B cell (primary cell): Measurements from ENCODE around the gene SFMBT1. TPM values are rescaled to one million over a fixed set of nuclear protein-coding genes. Genes with fewer than 3 reads are reported as not detected.

Source experiments
- ATAC-seq: fragments of 200-7000 bp; cut with Tn5 transposase; one replicate; pipeline ENCODE4 v1.10.0; 2021; ENCODE audit warnings: low read depth, mild to moderate bottlenecking, moderate number of reproducible peaks, moderate library complexity
- CTCF ChIA-PET: fragments of 350-600 bp; sonication (Branson Sonifier 250); formaldehyde crosslinking; loops from one replicate; lab custom pipeline; 2021; ENCODE audit warnings: antibody characterized with exemption, inconsistent platforms; lab: Charles Lee
- POLR2A ChIA-PET: fragments of 350-600 bp; sonication (Branson Sonifier 250); formaldehyde crosslinking; loops from one replicate; lab custom pipeline; 2021; ENCODE audit warnings: antibody characterized with exemption; lab: Charles Lee
- DNase-seq: peaks from one replicate; pipeline ENCODE4 v3.0.0; 2013
- H2AFZ ChIP-seq: 2 replicates; pipeline ENCODE4 v1.6.1; 2012; ENCODE audit warnings: mild to moderate bottlenecking, low read depth, low read length; ENCODE audit not compliant: insufficient read depth, poor library complexity, severe bottlenecking
- H3K27ac ChIP-seq, 2 donors: 1 replicate in 1 of 2; 2 replicates in 1 of 2; pipeline ENCODE4 v1.5.1; 2012 to 2013; ENCODE audit warnings: low read length in 2 of 2, mild to moderate bottlenecking in 2 of 2, moderate library complexity in 1 of 2
- H3K27me3 ChIP-seq, 4 experiments: fragments of 200-600 bp in 1 of 4; sonication (generic) in 1 of 4; replicated peaks in 1 of 4; 1 replicate in 2 of 4; 2 replicates in 2 of 4; pipeline versions ENCODE4 v1.6.1 to v1.7.0; 2013 to 2016; ENCODE audit warnings: low read length in 3 of 4, mild to moderate bottlenecking in 2 of 4, mixed read lengths in 1 of 4, moderate library complexity in 1 of 4; ENCODE audit not compliant: insufficient read depth in 4 of 4, control insufficient read depth in 3 of 4; ENCODE audit errors: control extremely low read depth in 1 of 4
- H3K36me3 ChIP-seq, 2 experiments: replicated peaks in 1 of 2; 1 replicate in 1 of 2; 2 replicates in 1 of 2; pipeline versions ENCODE4 v1.6.1 to v1.7.1; 2013; ENCODE audit warnings: low read length in 1 of 2; ENCODE audit not compliant: insufficient read depth in 2 of 2, control insufficient read depth in 1 of 2; ENCODE audit errors: control extremely low read depth in 1 of 2, extremely low read depth in 1 of 2
- H3K4me1 ChIP-seq, 2 donors: fragments of 200-600 bp in 1 of 2; sonication (generic) in 1 of 2; 1 replicate in 1 of 2; 2 replicates in 1 of 2; pipeline versions ENCODE4 v1.5.1 to v1.6.1; 2013 to 2017; ENCODE audit warnings: low read length in 2 of 2; ENCODE audit not compliant: control insufficient read depth in 2 of 2, insufficient read depth in 2 of 2
- H3K4me2 ChIP-seq: replicated peaks from 2 replicates; pipeline ENCODE3; 2012; ENCODE audit warnings: mild to moderate bottlenecking, low read depth, low read length; ENCODE audit not compliant: poor library complexity, severe bottlenecking
- H3K4me3 ChIP-seq, 5 experiments: fragments of 200-600 bp in 1 of 5; sonication (generic) in 1 of 5; 1 replicate in 3 of 5; 2 replicates in 2 of 5; pipeline versions ENCODE4 v1.5.1 to v1.7.0; 2011 to 2016; ENCODE audit warnings: low read length in 4 of 5, mild to moderate bottlenecking in 4 of 5, low read depth in 2 of 5, control low read depth in 1 of 5, moderate library complexity in 1 of 5; ENCODE audit not compliant: insufficient read depth in 1 of 5; ENCODE audit errors: control extremely low read depth in 1 of 5, extremely low read depth in 1 of 5
- H3K79me2 ChIP-seq: fragments of 200-600 bp; sonication (generic); one replicate; pipeline ENCODE4 v1.6.0; 2016; ENCODE audit warnings: low read length; ENCODE audit not compliant: control insufficient read depth, insufficient read depth
- H3K9ac ChIP-seq: fragments of 200-600 bp; sonication (generic); 2 replicates; pipeline ENCODE4 v1.6.1; 2017; ENCODE audit warnings: mild to moderate bottlenecking, low read length, moderate library complexity
- H3K9me3 ChIP-seq, 3 donors: one replicate each; pipeline versions ENCODE4 v1.6.1 to v1.7.1; 2013; ENCODE audit warnings: low read length in 2 of 3; ENCODE audit not compliant: control insufficient read depth in 2 of 3, insufficient read depth in 1 of 3; ENCODE audit errors: control extremely low read depth in 1 of 3
- H4K20me1 ChIP-seq: 2 replicates; pipeline ENCODE4 v1.6.0; 2012; ENCODE audit warnings: mild to moderate bottlenecking, low read length; ENCODE audit not compliant: insufficient read depth, control insufficient read depth, poor library complexity, severe bottlenecking
- H3K27ac Mint-ChIP-seq: one replicate; pipeline ENCODE4 v1.8.0; 2021; ENCODE audit warnings: mixed read lengths
- H3K27me3 Mint-ChIP-seq: one replicate; pipeline ENCODE4 v1.8.0; 2021; ENCODE audit warnings: mixed read lengths
- H3K4me1 Mint-ChIP-seq: one replicate; pipeline ENCODE4 v1.8.0; 2021; ENCODE audit warnings: mixed read lengths
- H3K4me3 Mint-ChIP-seq: one replicate; pipeline ENCODE4 v1.8.0; 2021; ENCODE audit warnings: mixed read lengths
- H3K9me3 Mint-ChIP-seq: one replicate; pipeline ENCODE4 v1.8.0; 2022; ENCODE audit warnings: mixed read lengths; ENCODE audit not compliant: insufficient read depth
- EZH2 ChIP-seq: IDR thresholded peaks from 2 replicates; pipeline ENCODE4 v1.6.1; 2012; ENCODE audit warnings: borderline replicate concordance, low read depth, mild to moderate bottlenecking, moderate library complexity, low read length; ENCODE audit not compliant: insufficient read depth, poor library complexity, severe bottlenecking
- WGBS: methylation state at CpG from one replicate; pipeline ENCODE4 v1.1.5; 2013; ENCODE audit warnings: missing lambda C conversion rate; ENCODE audit not compliant: insufficient coverage; 5-methylcytosine and 5-hydroxymethylcytosine counted together
- intact Hi-C: fragments of 100-400 bp; cut with micrococcal nuclease; formaldehyde crosslinking; loops from one replicate; pipeline ENCODE4 v1.10.0; 2022
- polyA plus RNA-seq: library from polyadenylated mRNA; depleted of rRNA; stranded (reverse); fragments of >200 nt; gene quantifications from 2 replicates; pipeline ENCODE4 v1.2.3, GENCODE V29; 2012
- total RNA-seq, 2 donors: library from RNA; stranded (reverse); fragments of 120-200 nt in 1 of 2; gene quantifications; 1 replicate in 1 of 2; 2 replicates in 1 of 2; pipeline versions ENCODE4 v1.2.3 to v1.2.4, GENCODE V29; 2013 to 2022
- TF ChIP-seq, protein P1 (sequence below): fragments of 200-600 bp; IDR thresholded peaks from one replicate; pipeline ENCODE4 v1.8.0; 2022; ENCODE audit warnings: antibody characterized with exemption, mild to moderate bottlenecking

SFMBT1 gene
- total and polyA plus RNA-seq, 2 donors (not counting 1 experiment from before 2014, with no cell fraction given), result 9.9 to 55.8 TPM

DNA sequence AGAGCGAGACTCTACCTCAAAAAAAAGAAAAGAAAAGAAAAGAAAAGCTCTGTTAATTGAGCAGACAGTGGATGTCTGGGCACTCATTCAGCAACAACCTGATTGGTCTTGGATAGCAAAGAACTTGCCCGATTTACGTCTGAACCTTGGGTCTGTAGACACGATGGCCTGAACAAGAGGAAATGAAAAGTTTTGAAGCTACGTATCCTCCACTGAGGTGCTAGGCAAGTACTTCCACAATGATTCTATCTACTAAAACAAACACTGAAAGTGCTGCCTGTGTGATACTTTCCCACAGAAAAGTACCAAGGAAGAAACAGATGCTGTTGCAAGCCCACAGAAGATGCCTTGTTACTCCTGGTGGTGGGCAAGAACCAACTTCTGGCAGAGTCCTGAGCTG, 189.2 kb downstream of the SFMBT1 start:
- TF ChIP-seq, protein P1, sequence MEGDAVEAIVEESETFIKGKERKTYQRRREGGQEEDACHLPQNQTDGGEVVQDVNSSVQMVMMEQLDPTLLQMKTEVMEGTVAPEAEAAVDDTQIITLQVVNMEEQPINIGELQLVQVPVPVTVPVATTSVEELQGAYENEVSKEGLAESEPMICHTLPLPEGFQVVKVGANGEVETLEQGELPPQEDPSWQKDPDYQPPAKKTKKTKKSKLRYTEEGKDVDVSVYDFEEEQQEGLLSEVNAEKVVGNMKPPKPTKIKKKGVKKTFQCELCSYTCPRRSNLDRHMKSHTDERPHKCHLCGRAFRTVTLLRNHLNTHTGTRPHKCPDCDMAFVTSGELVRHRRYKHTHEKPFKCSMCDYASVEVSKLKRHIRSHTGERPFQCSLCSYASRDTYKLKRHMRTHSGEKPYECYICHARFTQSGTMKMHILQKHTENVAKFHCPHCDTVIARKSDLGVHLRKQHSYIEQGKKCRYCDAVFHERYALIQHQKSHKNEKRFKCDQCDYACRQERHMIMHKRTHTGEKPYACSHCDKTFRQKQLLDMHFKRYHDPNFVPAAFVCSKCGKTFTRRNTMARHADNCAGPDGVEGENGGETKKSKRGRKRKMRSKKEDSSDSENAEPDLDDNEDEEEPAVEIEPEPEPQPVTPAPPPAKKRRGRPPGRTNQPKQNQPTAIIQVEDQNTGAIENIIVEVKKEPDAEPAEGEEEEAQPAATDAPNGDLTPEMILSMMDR, result no peak
- no peak for TF ChIP-seq EZH2
- Mint-ChIP-seq H3K27me3 (no peaks in the 10 kb centered on the region), H3K27ac (no peak overlapping the region), H3K4me3 (no peak overlapping the region), H3K9me3 (no peaks in the 10 kb centered on the region), H3K4me1 (no peaks in the 10 kb centered on the region)
- no peaks in the 10 kb centered on the region for H4K20me1 ChIP-seq
- H3K4me2 ChIP-seq, result no peak overlapping the region
- ATAC-seq (no peak), DNase-seq (no peak)
- intact Hi-C loops, result no loop called here
- 87% methylated on average over 3 of the region's 5 CpGs for WGBS
- POLR2A ChIA-PET, result no interaction called here
- H3K9me3 ChIP-seq, result no peaks in the 10 kb centered on the region
- no peaks in the 10 kb centered on the region for H3K4me1 ChIP-seq
- CTCF ChIA-PET, result no interaction called here
- H3K36me3 ChIP-seq, result peaks cover 0 to 14% of the 10 kb centered on the region in 2 experiments
- no peak overlapping the region for H2AFZ ChIP-seq
- H3K79me2 ChIP-seq, result no peaks in the 10 kb centered on the region
- no peak overlapping the region for H3K27ac ChIP-seq
- H3K9ac ChIP-seq, result no peak overlapping the region
- H3K27me3 ChIP-seq, result no peaks in the 10 kb centered on the region
- H3K4me3 ChIP-seq, result no peak overlapping the region

DNA sequence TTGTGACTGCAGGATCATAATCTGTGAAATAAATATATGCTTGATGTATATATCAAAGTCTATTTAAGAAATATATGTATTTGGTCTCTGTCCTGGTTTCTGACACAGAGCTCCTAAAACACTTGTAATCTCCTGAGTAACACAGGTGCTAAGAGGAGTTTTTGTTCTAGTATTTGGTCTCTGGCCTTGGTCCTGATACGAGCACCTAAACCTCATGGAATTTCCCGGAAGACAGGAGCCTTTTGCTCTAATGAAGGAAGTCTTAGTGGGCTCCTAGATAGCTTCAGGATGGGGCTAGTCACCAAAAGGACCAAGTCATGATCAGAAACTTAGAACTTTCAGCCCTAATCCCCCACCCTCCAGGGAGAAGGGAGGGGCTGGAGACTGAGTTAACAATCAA, 191.9 kb downstream of the SFMBT1 start:
- H3K9me3 Mint-ChIP-seq, result no peaks in the 10 kb centered on the region
- no peaks in the 10 kb centered on the region for H3K27me3 ChIP-seq
- CTCF ChIA-PET, result interaction anchor here (0.7 to 1.9 kb wide), 2 partner anchors 9 to 131 kb away, joined by 3 to 5 read pairs; no protein-coding TSS in a partner anchor
- intact Hi-C loops, result loop anchor here (5.0 kb wide), 1 partner anchor 43 kb away; the partner anchor contains the start of gene STIMATE
- H3K9me3 ChIP-seq, result no peaks in the 10 kb centered on the region
- H2AFZ ChIP-seq, result no peak overlapping the region
- no peak for DNase-seq
- no peaks in the 10 kb centered on the region for H3K4me1 Mint-ChIP-seq
- H3K4me3 Mint-ChIP-seq, result no peak overlapping the region
- no peaks in the 10 kb centered on the region for H3K27me3 Mint-ChIP-seq
- no peak overlapping the region for H3K4me3 ChIP-seq
- POLR2A ChIA-PET, result no interaction called here
- no peaks in the 10 kb centered on the region for H3K79me2 ChIP-seq
- 100% methylated on average over 1 of the region's 2 CpGs for WGBS
- no peak overlapping the region for H3K27ac ChIP-seq
- peaks cover 0 to 33% of the 10 kb centered on the region in 2 experiments for H3K36me3 ChIP-seq
- no peaks in the 10 kb centered on the region for H4K20me1 ChIP-seq
- TF ChIP-seq, protein P1, result no peak
- no peak for TF ChIP-seq EZH2
- H3K4me1 ChIP-seq, result no peaks in the 10 kb centered on the region
- ATAC-seq, result no peak
- H3K27ac Mint-ChIP-seq, result no peak overlapping the region
- no peak overlapping the region for H3K4me2 ChIP-seq
- H3K9ac ChIP-seq, result no peak overlapping the region

Other genes starting within 250 kb of the SFMBT1 start
- 38.5 and 38.7 TPM in 2 replicates for gene ITIH4, start 215.4 kb downstream of the SFMBT1 start, total RNA-seq
- 21.5 and 34.3 TPM in 2 replicates for gene ITIH4, start 215.4 kb downstream of the SFMBT1 start, polyA plus RNA-seq
- gene MUSTN1, start 211.1 kb downstream of the SFMBT1 start, total RNA-seq, result 0.79 and 5.1 TPM in 2 replicates
- 8.3 and 11.2 TPM in 2 replicates for gene MUSTN1, start 211.1 kb downstream of the SFMBT1 start, polyA plus RNA-seq
- 37.7 and 38.4 TPM in 2 replicates for gene STIMATE, start 148.5 kb downstream of the SFMBT1 start, total RNA-seq
- 18.6 and 24.6 TPM in 2 replicates for gene STIMATE, start 148.5 kb downstream of the SFMBT1 start, polyA plus RNA-seq
- 28.9 and 30.7 TPM in 2 replicates for gene RFT1, start 84.4 kb upstream of the SFMBT1 start, total RNA-seq
- 9.9 and 12.1 TPM in 2 replicates for gene RFT1, start 84.4 kb upstream of the SFMBT1 start, polyA plus RNA-seq
- gene PRKCD, start 115.1 kb upstream of the SFMBT1 start, total RNA-seq, result 42.7 and 46.7 TPM in 2 replicates
- 68.8 and 83.5 TPM in 2 replicates for gene PRKCD, start 115.1 kb upstream of the SFMBT1 start, polyA plus RNA-seq
- gene TKT, start 209.9 kb upstream of the SFMBT1 start, total RNA-seq, result 81.0 and 85.8 TPM in 2 replicates
- 44.6 and 69.5 TPM in 2 replicates for gene TKT, start 209.9 kb upstream of the SFMBT1 start, polyA plus RNA-seq